AG04449 (cell line): ENCODE measurements around the gene CREB5.
A peak's percentile ranks its signal among the peaks of the same experiment; 100 is the strongest.

ENCODE experiments used
- CTCF ChIA-PET: fragments of 350-600 bp; formaldehyde crosslinking; extraction: SDS; loops from one replicate; lab custom pipeline; 2021; ENCODE audit warnings: antibody characterized with exemption; lab: Yijun Ruan, JAX
- POLR2A ChIA-PET: fragments of 400-600, 350-600 bp; formaldehyde crosslinking; extraction: SDS; loops from one replicate; lab custom pipeline; 2020; ENCODE audit warnings: antibody characterized with exemption, inconsistent platforms; lab: Yijun Ruan, JAX
- DNase-seq: peaks from one replicate; pipeline ENCODE4 v3.0.0-alpha.2; 2010; ENCODE audit warnings: low read depth, low spot score
- H3K4me3 ChIP-seq: 2 replicates; pipeline ENCODE4 v1.5.1; 2011; ENCODE audit warnings: low read depth, mild to moderate bottlenecking, control low read depth, low read length
- TF ChIP-seq, protein P1 (sequence below): IDR thresholded peaks from one replicate; pipeline ENCODE4 v1.5.1; 2011; ENCODE audit warnings: mild to moderate bottlenecking, moderate library complexity, low read length, control low read depth, inconsistent platforms; ENCODE audit not compliant: insufficient read depth; ENCODE audit errors: missing control alignments

The CREB5 gene

DNA sequence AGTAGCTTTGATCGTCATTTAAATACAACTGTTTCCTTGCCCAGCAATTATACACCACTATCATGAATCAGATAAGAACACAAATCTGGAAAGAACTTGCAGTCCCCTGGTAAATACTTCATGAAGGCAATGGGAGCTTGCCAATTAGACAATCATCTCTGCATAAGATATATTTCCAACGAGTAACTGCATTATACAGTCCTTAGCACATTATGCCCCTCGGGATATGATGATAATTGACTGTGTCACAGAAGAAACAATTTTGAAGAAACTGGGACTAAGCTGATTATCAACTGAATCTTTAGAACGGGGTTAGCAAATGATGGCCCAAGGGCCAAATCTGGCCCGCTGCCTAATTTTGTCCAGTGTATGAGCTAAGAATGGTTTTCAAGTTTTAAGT lies 390.1 kb downstream of the CREB5 start:
- no peak overlapping the region for H3K4me3 ChIP-seq
- peak; percentile 9 for DNase-seq
- CTCF ChIA-PET: interaction anchor here (1.6 kb wide), 1 partner anchor 50 kb away, joined by 4 read pairs; no protein-coding TSS in a partner anchor
- POLR2A ChIA-PET: no interaction called here
- TF ChIP-seq, protein P1, sequence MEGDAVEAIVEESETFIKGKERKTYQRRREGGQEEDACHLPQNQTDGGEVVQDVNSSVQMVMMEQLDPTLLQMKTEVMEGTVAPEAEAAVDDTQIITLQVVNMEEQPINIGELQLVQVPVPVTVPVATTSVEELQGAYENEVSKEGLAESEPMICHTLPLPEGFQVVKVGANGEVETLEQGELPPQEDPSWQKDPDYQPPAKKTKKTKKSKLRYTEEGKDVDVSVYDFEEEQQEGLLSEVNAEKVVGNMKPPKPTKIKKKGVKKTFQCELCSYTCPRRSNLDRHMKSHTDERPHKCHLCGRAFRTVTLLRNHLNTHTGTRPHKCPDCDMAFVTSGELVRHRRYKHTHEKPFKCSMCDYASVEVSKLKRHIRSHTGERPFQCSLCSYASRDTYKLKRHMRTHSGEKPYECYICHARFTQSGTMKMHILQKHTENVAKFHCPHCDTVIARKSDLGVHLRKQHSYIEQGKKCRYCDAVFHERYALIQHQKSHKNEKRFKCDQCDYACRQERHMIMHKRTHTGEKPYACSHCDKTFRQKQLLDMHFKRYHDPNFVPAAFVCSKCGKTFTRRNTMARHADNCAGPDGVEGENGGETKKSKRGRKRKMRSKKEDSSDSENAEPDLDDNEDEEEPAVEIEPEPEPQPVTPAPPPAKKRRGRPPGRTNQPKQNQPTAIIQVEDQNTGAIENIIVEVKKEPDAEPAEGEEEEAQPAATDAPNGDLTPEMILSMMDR: no peak

DNA sequence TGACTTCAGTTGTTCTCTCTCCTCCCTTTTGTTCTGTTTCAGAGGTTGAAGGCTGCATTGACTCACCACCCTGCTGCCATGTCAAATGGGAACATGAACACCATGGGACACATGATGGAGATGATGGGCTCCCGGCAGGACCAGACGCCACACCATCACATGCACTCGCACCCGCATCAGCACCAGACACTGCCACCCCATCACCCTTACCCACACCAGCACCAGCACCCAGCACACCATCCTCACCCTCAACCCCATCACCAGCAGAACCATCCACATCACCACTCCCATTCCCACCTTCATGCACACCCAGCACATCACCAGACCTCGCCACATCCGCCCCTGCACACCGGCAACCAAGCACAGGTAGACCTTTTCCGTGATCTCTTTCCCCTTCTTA lies 391.8 kb downstream of the CREB5 start:
- DNase-seq: no peak
- TF ChIP-seq, protein P1: no peak
- ChIA-PET POLR2A (no interaction called here), CTCF (no interaction called here)
- no peak overlapping the region for H3K4me3 ChIP-seq

DNA sequence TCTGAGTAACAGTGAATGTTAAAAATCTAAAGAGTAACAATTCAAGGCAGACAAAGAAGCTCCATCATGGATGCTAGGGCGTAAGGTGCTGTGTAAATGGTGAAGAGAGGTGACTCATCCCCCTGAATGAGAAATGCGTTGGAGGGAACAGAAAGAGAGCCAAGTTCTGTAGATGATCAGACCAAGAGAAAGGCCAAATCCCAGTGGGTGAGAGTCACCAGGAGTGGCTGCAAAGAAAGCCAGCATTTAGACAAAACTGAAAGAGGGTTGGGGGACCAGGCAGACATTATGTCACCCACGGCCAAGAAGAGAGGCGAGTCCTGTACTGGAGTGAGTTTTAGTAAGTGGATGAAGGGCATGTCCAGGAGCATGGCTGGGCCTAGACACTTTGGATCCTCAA lies 392.7 kb downstream of the CREB5 start:
- CTCF ChIA-PET: no interaction called here
- no peak overlapping the region for H3K4me3 ChIP-seq
- POLR2A ChIA-PET: no interaction called here
- DNase-seq: peak; percentile 31
- TF ChIP-seq, protein P1: no peak

DNA sequence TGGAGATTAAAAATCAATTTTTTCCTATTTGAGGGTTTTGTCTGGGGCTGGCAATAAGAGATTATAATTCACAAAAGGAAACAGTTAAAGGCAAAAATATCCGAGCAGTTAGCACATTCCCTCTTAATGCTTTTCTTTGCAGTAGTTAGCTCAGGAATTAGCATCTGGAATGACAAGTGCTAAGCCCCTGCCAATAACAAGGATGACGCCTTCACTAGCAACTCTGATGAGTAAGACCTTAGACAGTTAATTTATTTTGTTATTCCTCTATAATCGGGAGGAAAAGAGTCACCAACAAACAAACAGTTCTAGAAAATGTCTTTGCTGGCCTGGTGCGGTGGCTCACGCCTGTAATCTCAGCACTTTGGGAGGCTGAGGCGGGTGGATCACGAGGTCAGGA lies 394.5 kb downstream of the CREB5 start:
- CTCF ChIA-PET: interaction anchor here (0.7 to 1.3 kb wide), 2 partner anchors 21 to 146 kb away, joined by 3 read pairs; no protein-coding TSS in a partner anchor
- POLR2A ChIA-PET: interaction anchor here (0.6 to 0.7 kb wide), 2 partner anchors 106 to 1710 kb away, joined by 3 to 4 read pairs; no protein-coding TSS in a partner anchor
- H3K4me3 ChIP-seq: no peak overlapping the region
- DNase-seq: peak; percentile 57
- TF ChIP-seq, protein P1: no peak

DNA sequence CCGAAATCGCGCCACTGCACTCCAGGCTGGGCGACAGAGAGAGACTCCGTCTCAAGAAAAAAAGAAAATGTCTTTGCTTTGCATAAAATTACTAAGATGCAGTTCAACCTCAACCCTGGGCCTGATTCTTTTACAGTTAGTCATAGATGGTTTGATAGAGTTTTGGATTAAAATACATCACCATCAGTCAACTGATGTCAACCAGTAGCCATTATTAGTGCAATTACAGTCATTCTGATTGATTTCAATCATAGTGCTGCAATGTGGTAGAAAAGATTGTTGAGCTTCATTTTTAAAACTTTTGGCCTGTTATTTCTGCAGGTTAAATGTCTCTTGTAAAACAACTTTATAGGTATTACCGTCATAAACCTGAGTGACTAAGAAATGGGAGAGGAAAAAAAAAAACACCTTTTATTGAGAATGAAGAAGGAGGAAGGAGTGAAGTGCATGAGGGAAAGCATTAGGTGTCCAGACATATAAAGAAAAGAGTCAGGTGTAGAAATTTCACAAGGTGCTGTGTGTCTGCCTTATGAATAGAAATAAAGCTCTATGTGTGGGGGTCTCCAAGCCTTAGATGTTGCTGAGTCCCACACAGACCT lies 395.2 kb downstream of the CREB5 start:
- TF ChIP-seq, protein P1: no peak
- no peak for DNase-seq
- POLR2A ChIA-PET: interaction anchor here (0.7 kb wide), 1 partner anchor 1711 kb away, joined by 4 read pairs; no protein-coding TSS in a partner anchor
- no peak overlapping the region for H3K4me3 ChIP-seq
- CTCF ChIA-PET: interaction anchor here (0.6 to 1.3 kb wide), 3 partner anchors 20 to 146 kb away, joined by 3 read pairs; no protein-coding TSS in a partner anchor

DNA sequence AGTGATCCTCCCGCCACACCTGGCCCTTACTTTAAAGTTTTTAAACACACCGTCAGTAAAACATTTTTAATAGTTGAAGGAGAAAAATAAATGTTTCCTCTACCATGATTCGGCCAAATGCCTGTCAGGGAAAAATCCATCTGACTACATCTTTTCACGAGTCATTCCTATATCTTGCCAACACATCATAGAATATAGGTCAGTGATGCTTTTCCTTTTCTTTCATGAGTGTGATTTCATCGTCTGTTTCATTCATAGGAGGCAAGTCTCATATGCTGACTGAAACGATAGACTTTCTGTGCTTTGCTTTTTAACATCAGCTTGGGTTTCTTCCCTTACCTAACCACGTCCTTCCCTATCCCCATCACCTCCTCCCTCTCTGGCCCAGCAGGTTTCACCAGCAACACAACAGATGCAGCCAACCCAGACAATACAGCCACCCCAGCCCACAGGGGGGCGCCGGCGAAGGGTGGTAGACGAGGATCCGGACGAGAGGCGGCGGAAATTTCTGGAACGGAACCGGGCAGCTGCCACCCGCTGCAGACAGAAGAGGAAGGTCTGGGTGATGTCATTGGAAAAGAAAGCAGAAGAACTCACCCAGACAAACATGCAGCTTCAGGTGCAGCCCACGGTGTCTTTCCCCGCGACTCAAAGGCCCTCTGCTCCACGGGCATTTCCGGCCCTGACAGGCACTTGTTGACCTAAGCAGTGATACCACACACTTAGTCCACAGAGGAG lies 396.6 kb downstream of the CREB5 start:
- TF ChIP-seq, protein P1: no peak
- POLR2A ChIA-PET: no interaction called here
- H3K4me3 ChIP-seq: no peak overlapping the region
- CTCF ChIA-PET: no interaction called here
- peak; percentile 21 for DNase-seq
